Fibroblast of lung (primary cell): ENCODE results near the gene RBMY1A1. TPM values are rescaled to one million over a fixed set of nuclear protein-coding genes. Genes with fewer than 3 reads are reported as not detected.
"Not testable (repeated sequence)": the region's sequence is repeated elsewhere in the genome, so short reads cannot be mapped to it uniquely, and the experiment has no call there.

Experiments used
- DNase-seq, 2 donors: peaks; one replicate each; pipeline versions ENCODE4 v3.0.0 to v3.0.0-alpha.2; 2010; ENCODE audit warnings: low read depth in 2 of 2
- H2AFZ ChIP-seq: 2 replicates; pipeline ENCODE4 v1.5.1; 2012; ENCODE audit warnings: low read length, control low read depth, inconsistent platforms
- H3K27ac ChIP-seq: 2 replicates; pipeline ENCODE4 v1.5.1; 2011; ENCODE audit warnings: low read length, control low read depth; ENCODE audit not compliant: insufficient read depth
- H3K27me3 ChIP-seq: 2 replicates; pipeline ENCODE4 v1.5.1; 2011; ENCODE audit warnings: mild to moderate bottlenecking, low read length; ENCODE audit not compliant: control insufficient read depth, insufficient read depth
- H3K36me3 ChIP-seq: 2 replicates; pipeline ENCODE4 v1.5.1; 2011; ENCODE audit warnings: low read length; ENCODE audit not compliant: control insufficient read depth, insufficient read depth
- H3K4me1 ChIP-seq: 2 replicates; pipeline ENCODE4 v1.5.1; 2011; ENCODE audit warnings: low read length; ENCODE audit not compliant: control insufficient read depth, insufficient read depth; ENCODE audit errors: extremely low read depth
- H3K4me2 ChIP-seq: 2 replicates; pipeline ENCODE4 v1.5.1; 2011; ENCODE audit warnings: low read length, control low read depth; ENCODE audit not compliant: insufficient read depth; ENCODE audit errors: extremely low read depth
- H3K4me3 ChIP-seq, 4 experiments: fragments of 200-600 bp in 1 of 4; sonication (generic) in 1 of 4; replicated peaks in 1 of 4; 2 replicates each; pipeline ENCODE4 v1.5.1; 2011 to 2016; ENCODE audit warnings: low read length in 4 of 4, low read depth in 3 of 4, mild to moderate bottlenecking in 3 of 4, control low read depth in 2 of 4, inconsistent platforms in 1 of 4, mixed read lengths in 1 of 4; ENCODE audit not compliant: insufficient read depth in 1 of 4; ENCODE audit errors: control extremely low read depth in 1 of 4
- H3K79me2 ChIP-seq: 2 replicates; pipeline ENCODE4 v1.5.1; 2012; ENCODE audit warnings: mild to moderate bottlenecking, low read length, inconsistent platforms; ENCODE audit not compliant: control insufficient read depth, insufficient read depth
- H3K9ac ChIP-seq: 2 replicates; pipeline ENCODE4 v1.5.1; 2011; ENCODE audit warnings: mild to moderate bottlenecking, low read length, control low read depth; ENCODE audit not compliant: insufficient read depth
- H3K9me3 ChIP-seq: 2 replicates; pipeline ENCODE4 v1.5.1; 2012; ENCODE audit warnings: low read depth, low read length; ENCODE audit not compliant: control insufficient read depth, insufficient read depth
- H4K20me1 ChIP-seq: 2 replicates; pipeline ENCODE4 v1.5.1; 2011; ENCODE audit warnings: low read length; ENCODE audit not compliant: control insufficient read depth, insufficient read depth; ENCODE audit errors: extremely low read depth
- polyA minus RNA-seq: library from RNA; depleted of rRNA, polyadenylated mRNA; stranded (reverse); fragments of >200 nt; gene quantifications from 2 replicates; pipeline ENCODE4 v1.2.3, GENCODE V29; 2011; ENCODE audit warnings: low replicate concordance
- polyA plus RNA-seq, 2 donors: library from polyadenylated mRNA; depleted of rRNA in 1 of 2; stranded (reverse) in 1 of 2; unstranded in 1 of 2; fragments of >200 nt; gene quantifications; 2 replicates each; pipeline ENCODE4 v1.2.1, GENCODE V29; 2011 to 2012; ENCODE audit warnings: missing spikeins in 1 of 2
- total RNA-seq: library from RNA; depleted of rRNA; stranded (reverse); fragments of >200 nt; gene quantifications from 2 replicates; pipeline ENCODE4 v1.2.1, GENCODE V29; 2014
- TF ChIP-seq, protein P1 (sequence below), 2 donors: IDR thresholded peaks in 1 of 2; conservative IDR thresholded peaks in 1 of 2; 1 replicate in 1 of 2; 2 replicates in 1 of 2; pipeline ENCODE4 v1.5.1; 2011 to 2012; ENCODE audit warnings: low read length in 2 of 2, control low read depth in 1 of 2, inconsistent platforms in 1 of 2, low read depth in 1 of 2, mild to moderate bottlenecking in 1 of 2

The RBMY1A1 gene
- total RNA-seq (not detected in 2 replicates), polyA plus RNA-seq (not detected in 2 replicates), polyA minus RNA-seq (not detected in 2 replicates)
- not detected in 2 replicates for polyA plus RNA-seq (2012)

DNA sequence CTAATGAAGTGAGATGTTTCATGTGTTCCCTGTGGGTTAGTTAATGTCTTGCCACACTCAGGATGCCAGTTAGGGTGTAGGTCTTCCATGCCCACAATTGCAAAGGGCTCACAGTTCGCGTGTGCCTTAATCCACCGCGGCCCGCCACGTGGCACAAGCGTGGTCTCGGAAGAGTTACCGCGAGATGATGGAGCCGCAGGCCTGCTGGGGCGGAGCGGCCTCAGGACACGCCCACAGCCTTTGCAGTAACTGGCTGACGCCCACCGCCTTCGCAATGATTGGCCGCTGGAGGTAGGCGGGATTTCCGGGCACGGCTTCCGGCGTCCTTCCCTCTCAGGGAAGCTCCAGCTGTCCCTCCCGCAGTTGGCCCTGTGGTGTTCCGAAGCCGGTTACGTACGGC is at the start of gene RBMY1A1:
TSS of gene RBMY1A1 (plus strand) at position 301 of the 400 bp plus-strand sequence. CDS start 2,013 bp downstream, outside the sequence.
- not testable (repeated sequence) for H2AFZ ChIP-seq, H3K27ac ChIP-seq, DNase-seq, H3K4me3 ChIP-seq, H4K20me1 ChIP-seq, H3K36me3 ChIP-seq, H3K27me3 ChIP-seq, H3K79me2 ChIP-seq, H3K4me1 ChIP-seq, H3K4me2 ChIP-seq, H3K9me3 ChIP-seq, H3K9ac ChIP-seq

DNA sequence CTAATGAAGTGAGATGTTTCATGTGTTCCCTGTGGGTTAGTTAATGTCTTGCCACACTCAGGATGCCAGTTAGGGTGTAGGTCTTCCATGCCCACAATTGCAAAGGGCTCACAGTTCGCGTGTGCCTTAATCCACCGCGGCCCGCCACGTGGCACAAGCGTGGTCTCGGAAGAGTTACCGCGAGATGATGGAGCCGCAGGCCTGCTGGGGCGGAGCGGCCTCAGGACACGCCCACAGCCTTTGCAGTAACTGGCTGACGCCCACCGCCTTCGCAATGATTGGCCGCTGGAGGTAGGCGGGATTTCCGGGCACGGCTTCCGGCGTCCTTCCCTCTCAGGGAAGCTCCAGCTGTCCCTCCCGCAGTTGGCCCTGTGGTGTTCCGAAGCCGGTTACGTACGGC is 23.6 kb upstream of the RBMY1A1 start, which contains the start of gene RBMY1B:
TSS of gene RBMY1B (plus strand) at position 301 of the 400 bp plus-strand sequence. CDS start 2,013 bp downstream, outside the sequence.
- H3K36me3 ChIP-seq, DNase-seq, H4K20me1 ChIP-seq, H3K27ac ChIP-seq, H3K4me2 ChIP-seq, H3K9me3 ChIP-seq, H3K9ac ChIP-seq, H3K4me1 ChIP-seq, H3K27me3 ChIP-seq, H2AFZ ChIP-seq, H3K4me3 ChIP-seq, H3K79me2 ChIP-seq: not testable (repeated sequence)

DNA sequence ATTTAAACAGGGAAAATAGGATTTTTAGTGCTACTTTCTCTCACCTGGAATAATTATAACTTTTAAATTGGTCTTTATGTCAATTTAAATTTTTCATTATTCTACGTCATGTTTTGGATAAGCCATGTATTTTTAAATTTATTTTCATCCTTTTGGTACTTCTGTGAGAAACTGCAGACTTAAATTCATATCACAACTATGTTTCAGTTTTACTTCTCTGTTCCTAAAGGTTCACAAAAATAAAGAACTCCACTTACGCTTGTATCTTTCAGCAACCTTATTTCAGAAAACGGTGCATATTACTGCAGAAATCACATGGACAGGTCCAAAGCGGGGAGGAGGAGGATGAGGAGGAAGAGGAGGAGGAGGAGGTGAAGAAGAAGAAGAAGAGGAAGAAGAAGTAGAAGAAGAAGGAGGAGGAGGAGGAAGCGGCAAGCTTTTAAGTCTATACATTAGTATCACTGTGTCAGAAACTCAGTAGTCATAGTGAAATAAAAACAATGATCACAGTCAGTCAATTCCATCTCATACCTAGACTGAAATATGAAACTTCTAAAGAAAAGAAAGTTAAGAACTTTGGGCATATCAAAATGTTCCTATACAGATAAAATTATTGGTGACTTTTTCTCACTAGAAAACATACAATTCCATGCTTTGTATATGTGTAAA is 24.8 kb downstream of the RBMY1A1 start:
- not testable (repeated sequence) for H3K4me3 ChIP-seq, H3K27ac ChIP-seq, H3K27me3 ChIP-seq, H3K79me2 ChIP-seq, H3K36me3 ChIP-seq, H2AFZ ChIP-seq, H3K4me2 ChIP-seq, H4K20me1 ChIP-seq, DNase-seq, H3K9ac ChIP-seq, H3K4me1 ChIP-seq, H3K9me3 ChIP-seq

DNA sequence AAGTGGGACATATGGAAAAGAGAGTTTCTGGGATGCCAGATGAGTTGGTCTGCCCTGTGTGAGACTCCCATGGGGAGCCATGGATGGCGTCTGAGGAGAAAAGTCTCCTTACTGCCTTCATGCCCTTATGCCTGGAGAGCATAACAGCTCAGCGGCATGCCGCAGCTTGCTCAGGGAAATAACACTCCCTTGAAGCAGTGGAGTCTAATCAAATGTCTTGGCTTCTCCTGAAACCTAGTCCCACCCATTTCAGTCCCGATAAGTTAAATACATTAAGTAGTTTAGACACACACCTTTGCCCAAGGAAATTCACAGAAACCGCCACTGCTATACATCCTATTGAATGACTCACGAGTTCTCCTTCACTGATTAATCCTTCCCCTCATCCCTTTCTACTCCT is 50.8 kb downstream of the RBMY1A1 start:
- no peaks in the 10 kb centered on the region for H4K20me1 ChIP-seq
- H3K27me3 ChIP-seq, result no peaks in the 10 kb centered on the region
- TF ChIP-seq, protein P1, sequence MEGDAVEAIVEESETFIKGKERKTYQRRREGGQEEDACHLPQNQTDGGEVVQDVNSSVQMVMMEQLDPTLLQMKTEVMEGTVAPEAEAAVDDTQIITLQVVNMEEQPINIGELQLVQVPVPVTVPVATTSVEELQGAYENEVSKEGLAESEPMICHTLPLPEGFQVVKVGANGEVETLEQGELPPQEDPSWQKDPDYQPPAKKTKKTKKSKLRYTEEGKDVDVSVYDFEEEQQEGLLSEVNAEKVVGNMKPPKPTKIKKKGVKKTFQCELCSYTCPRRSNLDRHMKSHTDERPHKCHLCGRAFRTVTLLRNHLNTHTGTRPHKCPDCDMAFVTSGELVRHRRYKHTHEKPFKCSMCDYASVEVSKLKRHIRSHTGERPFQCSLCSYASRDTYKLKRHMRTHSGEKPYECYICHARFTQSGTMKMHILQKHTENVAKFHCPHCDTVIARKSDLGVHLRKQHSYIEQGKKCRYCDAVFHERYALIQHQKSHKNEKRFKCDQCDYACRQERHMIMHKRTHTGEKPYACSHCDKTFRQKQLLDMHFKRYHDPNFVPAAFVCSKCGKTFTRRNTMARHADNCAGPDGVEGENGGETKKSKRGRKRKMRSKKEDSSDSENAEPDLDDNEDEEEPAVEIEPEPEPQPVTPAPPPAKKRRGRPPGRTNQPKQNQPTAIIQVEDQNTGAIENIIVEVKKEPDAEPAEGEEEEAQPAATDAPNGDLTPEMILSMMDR (conservative IDR thresholded peaks at IDR 0.05 in 1 of 2, IDR thresholded peaks at IDR 0.05 in 1 of 2; ENCODE audit: low read depth in 1 of 2, low read length in 2 of 2), result no peak
- no peaks in the 10 kb centered on the region for H3K9me3 ChIP-seq
- no peak overlapping the region for H3K9ac ChIP-seq
- H3K4me2 ChIP-seq, result no peak overlapping the region
- H2AFZ ChIP-seq, result no peak overlapping the region
- no peaks in the 10 kb centered on the region for H3K4me1 ChIP-seq
- no peaks in the 10 kb centered on the region for H3K36me3 ChIP-seq
- no peak overlapping the region for H3K4me3 ChIP-seq
- no peaks in the 10 kb centered on the region for H3K79me2 ChIP-seq
- no peak for DNase-seq
- no peak overlapping the region for H3K27ac ChIP-seq

DNA sequence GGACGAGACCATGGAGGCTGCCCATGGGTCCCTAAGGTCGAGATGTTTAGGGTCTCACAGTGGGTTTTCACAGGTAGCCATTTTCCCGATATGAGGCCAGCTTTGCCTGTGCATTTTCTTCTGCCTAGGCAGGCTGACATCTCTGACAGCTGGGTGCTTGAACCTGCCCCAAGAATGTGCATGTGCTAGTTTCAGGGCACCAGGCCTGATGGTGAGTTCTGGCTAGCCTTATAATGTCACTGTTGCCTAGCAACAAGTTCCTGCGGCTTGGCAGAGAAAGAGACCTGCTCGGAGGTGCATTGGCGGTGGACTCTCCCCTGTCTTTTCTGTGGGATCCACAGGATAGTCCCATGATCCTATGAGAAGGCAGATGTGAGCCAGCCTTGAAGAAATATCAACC is 51.8 kb downstream of the RBMY1A1 start:
- not testable (repeated sequence) for H3K9ac ChIP-seq, H3K27ac ChIP-seq, H3K79me2 ChIP-seq, H3K4me3 ChIP-seq, H2AFZ ChIP-seq, DNase-seq, H4K20me1 ChIP-seq, H3K9me3 ChIP-seq, H3K4me2 ChIP-seq, H3K27me3 ChIP-seq, H3K36me3 ChIP-seq, H3K4me1 ChIP-seq
